Activated T-helper 17 cell treated with anti-CD3 and anti-CD28 coated beads, Interleukin-2, amount 50 U/mL, for 72 hours (primary cell): ENCODE data around the gene NYAP2. TPM values are rescaled to one million over a fixed set of nuclear protein-coding genes. Genes with fewer than 3 reads are reported as not detected.

Experiments
- ATAC-seq: fragments of 150-1000 bp; cut with Tn5 transposase; replicated peaks from 2 replicates; pipeline ENCODE4 v1.10.0; 2021; ENCODE audit warnings: mild to moderate bottlenecking, moderate library complexity
- H3K27ac Mint-ChIP-seq: one replicate; pipeline ENCODE4 v1.8.0; 2022; ENCODE audit warnings: mixed read lengths
- H3K27me3 Mint-ChIP-seq: one replicate; pipeline ENCODE4 v1.8.0; 2022; ENCODE audit warnings: mixed read lengths
- H3K36me3 Mint-ChIP-seq: one replicate; pipeline ENCODE4 v1.8.0; 2022; ENCODE audit warnings: low read depth, mild to moderate bottlenecking, mixed read lengths
- H3K4me1 Mint-ChIP-seq: one replicate; pipeline ENCODE4 v1.8.0; 2022; ENCODE audit warnings: mixed read lengths
- H3K4me3 Mint-ChIP-seq: one replicate; pipeline ENCODE4 v1.8.0; 2022; ENCODE audit warnings: mild to moderate bottlenecking, mixed read lengths
- H3K9me3 Mint-ChIP-seq: one replicate; pipeline ENCODE4 v1.8.0; 2022; ENCODE audit warnings: mixed read lengths
- total RNA-seq, 2 donors: library from RNA; stranded (reverse); gene quantifications; one replicate each; pipeline ENCODE4 v1.2.3, GENCODE V29; 2022

Gene NYAP2
- total RNA-seq, 2 donors from 2014 or later: 0.19 TPM; not detected in 1

DNA sequence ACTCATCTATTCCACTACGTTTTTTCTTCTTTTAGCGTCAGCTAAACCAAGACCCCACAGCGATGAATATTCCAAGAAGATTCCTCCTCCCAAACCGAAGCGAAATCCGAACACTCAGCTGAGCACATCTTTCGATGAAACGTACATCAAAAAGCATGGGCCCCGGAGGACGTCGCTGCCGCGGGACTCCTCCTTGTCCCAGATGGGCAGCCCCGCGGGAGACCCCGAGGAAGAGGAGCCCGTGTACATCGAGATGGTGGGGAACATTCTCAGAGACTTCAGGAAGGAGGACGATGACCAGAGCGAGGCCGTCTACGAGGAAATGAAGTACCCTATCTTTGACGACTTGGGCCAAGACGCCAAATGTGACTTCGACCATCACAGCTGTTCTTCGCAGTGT, 182.4 kb downstream of the NYAP2 start:
- no peak for ATAC-seq
- Mint-ChIP-seq H3K27me3 (peaks cover 17% of the 10 kb centered on the region), H3K9me3 (no peaks in the 10 kb centered on the region), H3K36me3 (no peaks in the 10 kb centered on the region), H3K4me3 (no peak overlapping the region), H3K27ac (no peak overlapping the region), H3K4me1 (no peaks in the 10 kb centered on the region)

DNA sequence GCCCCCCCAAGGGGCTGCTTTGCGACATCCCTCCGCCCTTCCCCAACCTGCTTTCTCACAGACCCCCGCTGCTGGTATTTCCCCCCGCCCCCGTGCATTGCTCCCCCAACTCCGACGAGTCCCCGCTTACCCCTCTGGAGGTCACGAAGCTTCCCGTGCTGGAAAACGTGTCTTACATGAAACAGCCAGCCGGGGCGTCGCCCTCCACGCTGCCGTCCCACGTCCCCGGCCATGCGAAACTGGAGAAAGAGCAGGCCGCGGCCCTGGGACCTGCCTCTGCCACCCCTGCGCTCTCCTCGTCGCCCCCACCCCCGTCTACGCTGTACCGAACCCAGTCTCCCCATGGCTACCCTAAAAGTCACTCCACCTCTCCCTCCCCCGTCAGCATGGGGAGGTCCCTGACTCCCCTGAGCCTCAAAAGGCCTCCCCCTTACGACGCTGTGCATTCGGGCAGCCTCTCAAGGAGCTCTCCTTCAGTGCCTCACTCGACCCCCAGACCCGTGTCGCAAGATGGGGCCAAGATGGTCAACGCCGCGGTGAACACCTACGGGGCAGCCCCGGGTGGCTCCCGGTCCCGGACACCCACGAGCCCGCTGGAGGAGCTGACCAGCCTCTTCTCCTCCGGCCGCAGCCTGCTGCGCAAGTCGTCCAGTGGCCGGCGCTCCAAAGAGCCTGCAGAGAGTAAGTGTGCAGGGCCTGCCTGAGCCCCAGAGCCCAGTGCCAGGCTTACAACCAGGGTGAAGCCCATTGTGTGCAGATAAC, 183.0 kb downstream of the NYAP2 start:
- no peaks in the 10 kb centered on the region for H3K9me3 Mint-ChIP-seq

DNA sequence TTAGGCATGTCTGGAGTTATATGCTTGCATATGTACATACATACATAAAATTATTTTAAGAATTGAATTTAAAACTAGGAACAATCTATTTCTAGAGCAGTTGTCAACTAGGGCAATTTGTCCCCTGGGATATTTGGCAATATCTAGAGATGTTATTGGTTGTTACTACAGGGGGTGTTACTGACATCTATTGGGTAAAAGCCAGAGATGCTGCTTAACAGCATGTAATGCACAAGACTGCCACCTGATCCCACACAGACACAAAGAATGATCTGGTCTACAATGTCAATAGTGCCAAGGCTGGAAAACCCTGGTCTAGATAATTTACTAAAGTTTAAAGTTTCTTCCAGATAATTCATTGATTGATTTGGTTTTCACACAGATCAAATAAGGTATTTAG, 185.3 kb downstream of the NYAP2 start:
- no peak for ATAC-seq
- Mint-ChIP-seq H3K27me3 (peaks cover 11% of the 10 kb centered on the region), H3K9me3 (no peaks in the 10 kb centered on the region), H3K4me1 (no peaks in the 10 kb centered on the region), H3K4me3 (no peak overlapping the region), H3K36me3 (no peaks in the 10 kb centered on the region), H3K27ac (no peak overlapping the region)

More for the DNA sequence above, 183.0 kb downstream of the NYAP2 start:
- peaks cover 22% of the 10 kb centered on the region for H3K27me3 Mint-ChIP-seq
- ATAC-seq: no peak
- no peaks in the 10 kb centered on the region for H3K36me3 Mint-ChIP-seq
- no peak overlapping the region for H3K4me3 Mint-ChIP-seq
- no peaks in the 10 kb centered on the region for H3K4me1 Mint-ChIP-seq
- no peak overlapping the region for H3K27ac Mint-ChIP-seq

DNA sequence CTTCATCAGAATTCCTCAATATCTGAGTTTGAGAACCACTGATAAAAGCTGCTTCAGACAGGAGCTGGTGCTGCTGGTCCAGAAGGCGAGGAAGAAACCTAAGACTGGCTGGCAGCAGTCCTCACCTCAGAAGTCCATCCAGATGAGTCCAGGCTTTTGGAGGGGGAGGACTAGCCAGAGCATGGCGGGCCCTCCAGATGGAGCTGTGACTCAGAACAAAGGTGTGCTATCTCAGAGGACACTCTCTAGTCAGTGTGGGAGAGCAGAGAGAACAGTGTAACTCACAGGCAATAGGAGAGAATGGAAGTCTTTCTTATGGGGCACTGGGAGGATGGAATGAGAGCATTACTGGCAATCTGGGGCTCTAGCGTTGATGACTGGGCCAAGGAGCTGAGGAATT, 191.4 kb downstream of the NYAP2 start:
- no peak overlapping the region for H3K4me3 Mint-ChIP-seq
- H3K36me3 Mint-ChIP-seq: no peaks in the 10 kb centered on the region
- no peak overlapping the region for H3K27ac Mint-ChIP-seq
- H3K9me3 Mint-ChIP-seq: no peaks in the 10 kb centered on the region
- H3K27me3 Mint-ChIP-seq: peaks cover 5% of the 10 kb centered on the region
- no peaks in the 10 kb centered on the region for H3K4me1 Mint-ChIP-seq
- no peak for ATAC-seq

DNA sequence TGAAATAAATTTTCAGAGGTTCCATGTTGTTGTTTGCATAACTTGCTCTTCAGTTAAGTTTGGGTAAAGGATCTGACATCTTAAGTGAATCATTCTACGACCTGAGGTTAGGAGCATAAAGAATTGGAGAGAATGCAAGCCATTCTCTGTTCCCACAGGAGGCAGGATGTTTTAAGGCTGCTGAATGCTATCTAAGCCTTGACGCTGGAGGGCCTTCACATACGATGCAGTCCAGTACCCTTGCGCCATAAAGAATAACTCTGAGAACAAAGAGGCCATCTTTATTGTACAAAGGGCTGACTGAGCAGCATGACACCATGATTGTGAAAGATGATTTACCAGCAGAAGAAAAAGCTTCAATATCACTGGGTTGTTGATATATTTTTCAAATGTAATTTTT, 198.4 kb downstream of the NYAP2 start:
- Mint-ChIP-seq H3K36me3 (no peaks in the 10 kb centered on the region), H3K4me1 (no peaks in the 10 kb centered on the region), H3K27me3 (peaks cover 6% of the 10 kb centered on the region), H3K4me3 (no peak overlapping the region), H3K27ac (no peak overlapping the region), H3K9me3 (peaks cover 4% of the 10 kb centered on the region)
- no peak for ATAC-seq

DNA sequence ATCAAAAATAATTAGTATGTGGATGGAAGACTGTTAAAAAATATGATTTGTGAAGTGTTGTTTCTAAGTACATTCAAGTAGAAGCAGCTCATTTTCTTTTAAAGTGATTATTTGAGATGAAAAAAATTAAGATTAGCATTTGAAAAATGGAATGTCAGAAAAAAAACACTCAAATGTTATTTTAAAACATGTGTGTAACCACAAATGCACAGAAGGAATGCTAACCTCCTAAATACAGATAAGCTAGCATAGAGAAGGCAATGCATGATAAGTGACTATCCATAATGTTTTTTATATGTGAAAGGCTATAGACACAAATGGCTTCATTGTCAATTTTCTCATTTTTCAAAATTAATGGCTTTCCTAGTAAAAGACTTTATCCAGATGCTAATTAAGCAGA, 198.9 kb downstream of the NYAP2 start:
- ATAC-seq: no peak
- H3K4me3 Mint-ChIP-seq: no peak overlapping the region
- H3K27ac Mint-ChIP-seq: no peak overlapping the region
- H3K9me3 Mint-ChIP-seq: peaks cover 4% of the 10 kb centered on the region
- H3K4me1 Mint-ChIP-seq: no peaks in the 10 kb centered on the region
- no peaks in the 10 kb centered on the region for H3K36me3 Mint-ChIP-seq
- H3K27me3 Mint-ChIP-seq: peaks cover 8% of the 10 kb centered on the region

DNA sequence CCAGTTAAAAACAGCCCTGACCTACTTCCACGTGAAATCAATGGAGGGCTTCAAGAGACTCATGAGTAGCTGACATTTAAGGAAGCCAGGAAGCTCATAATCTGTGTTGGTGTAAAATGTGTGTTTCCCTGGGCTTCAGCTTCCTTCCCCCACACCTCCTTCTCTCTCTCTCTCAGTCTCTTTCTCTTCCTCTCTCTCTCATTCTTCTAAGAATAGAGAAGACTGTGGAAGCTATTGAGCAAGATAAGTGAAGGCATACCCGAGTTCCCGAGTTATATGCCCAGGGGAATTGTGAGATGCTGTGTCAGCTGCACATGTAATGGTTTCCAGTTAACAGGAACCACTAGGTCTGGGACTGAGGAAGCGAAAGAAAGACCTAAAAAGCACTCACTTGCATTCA, 199.4 kb downstream of the NYAP2 start:
- no peak for ATAC-seq
- H3K4me3 Mint-ChIP-seq: no peak overlapping the region
- H3K36me3 Mint-ChIP-seq: no peaks in the 10 kb centered on the region
- H3K27ac Mint-ChIP-seq: no peak overlapping the region
- H3K27me3 Mint-ChIP-seq: peaks cover 12% of the 10 kb centered on the region
- H3K4me1 Mint-ChIP-seq: no peaks in the 10 kb centered on the region
- peaks cover 4% of the 10 kb centered on the region for H3K9me3 Mint-ChIP-seq

DNA sequence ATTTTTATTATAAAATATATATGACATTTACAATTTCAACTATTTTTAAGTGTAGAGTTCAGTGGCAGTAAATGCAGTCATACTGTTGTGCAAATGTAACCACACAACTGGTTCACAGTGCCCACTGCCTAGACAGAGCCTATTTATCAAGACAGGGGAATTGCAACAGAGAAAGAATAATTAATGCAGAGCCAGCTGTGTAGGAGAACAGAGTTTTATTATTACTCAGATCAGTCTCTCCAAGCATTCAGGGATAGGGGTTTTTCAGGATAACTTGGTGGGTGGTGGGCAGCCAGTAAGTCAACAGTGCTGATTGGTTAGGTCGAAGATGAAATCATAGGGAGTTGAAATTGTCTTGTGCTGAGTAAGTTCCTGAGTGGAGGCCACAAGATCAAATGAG, 200.3 kb downstream of the NYAP2 start:
- Mint-ChIP-seq H3K36me3 (no peaks in the 10 kb centered on the region), H3K9me3 (peaks cover 4% of the 10 kb centered on the region), H3K27ac (no peak overlapping the region), H3K27me3 (peaks cover 16% of the 10 kb centered on the region), H3K4me3 (no peak overlapping the region), H3K4me1 (no peaks in the 10 kb centered on the region)
- no peak for ATAC-seq

DNA sequence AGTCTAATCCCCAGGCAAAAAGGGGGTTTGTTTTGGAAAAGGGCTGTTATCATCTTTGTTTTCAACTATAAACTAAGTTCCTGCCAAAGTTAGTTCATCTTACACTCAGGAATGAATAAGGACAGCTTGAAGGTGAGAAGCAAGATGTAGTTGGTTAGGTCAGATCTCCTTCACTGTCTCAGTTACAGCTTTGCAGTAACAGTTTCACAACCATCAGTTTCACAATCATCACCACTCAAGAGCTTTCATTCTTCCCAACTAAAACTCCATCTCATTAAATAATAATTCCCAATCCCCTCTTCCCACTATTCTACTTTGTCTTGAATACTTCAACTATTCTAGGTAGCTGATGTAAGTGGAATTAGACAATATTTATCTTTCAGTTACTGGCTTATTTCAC, 200.9 kb downstream of the NYAP2 start:
- H3K27me3 Mint-ChIP-seq: peaks cover 16% of the 10 kb centered on the region
- no peaks in the 10 kb centered on the region for H3K4me1 Mint-ChIP-seq
- ATAC-seq: no peak
- H3K9me3 Mint-ChIP-seq: peaks cover 4% of the 10 kb centered on the region
- no peak overlapping the region for H3K4me3 Mint-ChIP-seq
- no peak overlapping the region for H3K27ac Mint-ChIP-seq
- no peaks in the 10 kb centered on the region for H3K36me3 Mint-ChIP-seq

DNA sequence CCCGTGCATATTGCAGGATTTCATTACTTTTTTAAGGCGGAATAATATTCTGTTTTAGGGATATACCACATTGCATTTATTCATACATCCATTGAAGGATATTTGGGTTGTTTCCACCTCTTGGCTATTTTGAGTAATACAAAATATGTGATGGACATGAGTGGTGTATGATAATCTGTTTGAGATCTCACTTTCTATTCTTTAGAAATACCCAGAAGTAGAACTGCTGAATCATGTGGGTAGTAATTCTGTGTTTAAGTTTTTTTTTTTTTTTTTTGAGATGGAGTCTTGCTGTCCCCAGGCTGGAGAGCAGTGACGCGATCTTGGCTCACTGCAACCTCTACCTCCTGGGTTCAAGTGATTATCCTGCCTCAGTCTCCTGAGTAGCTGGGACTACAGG, 201.4 kb downstream of the NYAP2 start:
- Mint-ChIP-seq H3K4me1 (no peaks in the 10 kb centered on the region), H3K4me3 (no peak overlapping the region), H3K36me3 (no peaks in the 10 kb centered on the region), H3K9me3 (peaks cover 4% of the 10 kb centered on the region), H3K27ac (no peak overlapping the region), H3K27me3 (peaks cover 16% of the 10 kb centered on the region)
- no peak for ATAC-seq

DNA sequence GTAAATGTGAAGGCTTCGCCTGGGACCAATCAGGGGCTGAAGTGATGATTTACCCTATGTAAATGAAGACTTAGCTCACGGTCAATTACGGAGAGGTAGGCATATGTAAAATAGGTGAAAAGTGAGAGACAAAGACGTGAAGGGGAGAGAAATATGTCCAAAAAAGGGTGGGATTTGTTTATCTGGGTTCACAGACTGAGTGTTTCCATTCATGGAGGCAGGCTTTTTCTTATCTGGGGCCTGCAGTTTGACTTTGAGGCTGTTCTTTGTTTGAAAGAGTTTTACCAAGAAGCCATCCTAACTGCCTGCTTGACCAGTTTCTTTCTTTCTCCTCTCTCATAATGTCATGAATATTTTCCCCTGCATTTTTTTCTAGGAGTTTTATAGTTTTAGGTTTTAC, 202.7 kb downstream of the NYAP2 start:
- no peak for ATAC-seq
- Mint-ChIP-seq H3K27ac (no peak overlapping the region), H3K4me3 (no peak overlapping the region), H3K4me1 (no peaks in the 10 kb centered on the region), H3K36me3 (no peaks in the 10 kb centered on the region), H3K27me3 (peaks cover 16% of the 10 kb centered on the region), H3K9me3 (peaks cover 4% of the 10 kb centered on the region)

DNA sequence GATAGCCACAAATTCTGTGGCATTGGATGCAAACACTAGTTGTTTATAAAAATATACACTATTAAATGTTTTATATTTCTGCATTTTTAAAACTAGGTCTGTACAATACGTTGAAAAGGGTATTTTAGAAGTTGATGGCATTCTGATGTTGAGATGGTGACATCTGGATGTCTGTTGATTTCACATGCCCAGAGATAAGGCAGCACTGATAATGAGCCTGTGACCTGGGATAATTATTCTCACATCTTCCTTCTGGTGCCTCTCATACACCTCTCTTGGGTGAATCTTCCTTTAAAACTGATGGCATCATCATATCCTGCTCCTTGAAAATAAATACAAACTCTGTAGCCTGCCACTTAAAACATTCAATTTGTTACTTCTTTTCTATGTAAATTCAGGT, 208.6 kb downstream of the NYAP2 start:
- ATAC-seq: no peak
- no peaks in the 10 kb centered on the region for H3K36me3 Mint-ChIP-seq
- no peaks in the 10 kb centered on the region for H3K9me3 Mint-ChIP-seq
- no peak overlapping the region for H3K27ac Mint-ChIP-seq
- H3K4me3 Mint-ChIP-seq: no peak overlapping the region
- H3K4me1 Mint-ChIP-seq: no peaks in the 10 kb centered on the region
- H3K27me3 Mint-ChIP-seq: peaks cover 10% of the 10 kb centered on the region

DNA sequence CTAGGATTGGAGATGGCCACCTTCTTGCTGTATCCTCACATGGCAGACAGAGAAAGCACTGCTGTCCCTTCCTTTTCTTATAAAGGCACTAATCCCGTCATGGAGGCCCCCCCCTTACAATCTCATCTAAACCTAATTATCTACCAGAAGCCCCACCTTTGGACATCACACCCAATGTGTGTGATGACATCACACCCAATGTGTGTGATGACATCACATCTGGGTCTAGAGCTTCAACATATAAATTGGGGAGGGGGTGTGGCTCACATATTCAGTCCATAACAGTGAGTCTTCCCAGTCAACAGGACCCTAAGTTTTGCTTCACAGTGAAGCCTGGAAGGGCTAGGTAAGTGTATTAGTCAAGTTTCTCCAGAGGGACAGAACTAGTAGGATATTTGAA, 213.1 kb downstream of the NYAP2 start:
- ATAC-seq: no peak
- Mint-ChIP-seq H3K27me3 (no peaks in the 10 kb centered on the region), H3K27ac (no peak overlapping the region), H3K36me3 (no peaks in the 10 kb centered on the region), H3K4me3 (no peak overlapping the region), H3K4me1 (no peaks in the 10 kb centered on the region), H3K9me3 (no peaks in the 10 kb centered on the region)

DNA sequence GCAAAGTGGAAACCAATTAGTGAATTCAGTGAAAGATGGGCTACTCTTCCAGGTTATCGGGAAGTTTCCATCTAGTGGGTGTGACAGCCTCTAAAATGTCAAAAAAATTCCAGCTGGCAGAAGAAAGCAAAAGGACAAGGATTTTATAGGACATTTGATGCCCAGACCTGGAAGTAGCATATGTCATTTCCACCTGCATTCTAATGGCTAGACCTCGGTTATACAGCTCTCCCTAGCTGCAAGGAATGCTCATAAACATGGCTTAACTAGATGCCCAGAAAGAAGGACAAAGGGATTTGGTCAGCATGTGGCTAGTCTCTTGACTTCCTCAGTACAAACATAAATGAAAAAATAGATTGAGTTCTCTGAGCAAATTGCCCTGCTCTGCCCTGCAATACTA, 215.4 kb downstream of the NYAP2 start:
- no peak for ATAC-seq
- Mint-ChIP-seq H3K27me3 (no peaks in the 10 kb centered on the region), H3K36me3 (no peaks in the 10 kb centered on the region), H3K4me1 (no peaks in the 10 kb centered on the region), H3K9me3 (no peaks in the 10 kb centered on the region), H3K4me3 (no peak overlapping the region), H3K27ac (no peak overlapping the region)

DNA sequence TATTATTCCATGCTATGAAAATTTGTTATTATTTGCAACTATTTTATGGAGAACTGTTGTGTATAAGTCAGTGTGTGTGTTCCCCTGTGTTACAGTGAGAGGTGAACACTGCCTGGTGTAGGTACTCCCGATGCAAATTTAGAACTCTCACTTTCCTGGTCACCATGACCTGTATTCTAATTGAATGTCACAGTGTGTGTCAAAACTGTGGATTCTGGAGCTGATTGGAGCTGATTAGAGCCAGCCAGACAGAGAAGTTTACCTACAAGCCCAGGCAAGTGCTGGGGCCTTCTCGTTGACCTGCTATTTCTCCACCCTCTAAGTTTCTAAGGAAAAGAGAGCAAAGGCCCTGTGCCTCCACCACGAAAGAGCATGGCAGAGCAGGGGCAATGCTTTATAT, 216.0 kb downstream of the NYAP2 start:
- Mint-ChIP-seq H3K27me3 (no peaks in the 10 kb centered on the region), H3K36me3 (no peaks in the 10 kb centered on the region), H3K9me3 (no peaks in the 10 kb centered on the region), H3K27ac (no peak overlapping the region), H3K4me1 (no peaks in the 10 kb centered on the region), H3K4me3 (no peak overlapping the region)
- ATAC-seq: no peak

DNA sequence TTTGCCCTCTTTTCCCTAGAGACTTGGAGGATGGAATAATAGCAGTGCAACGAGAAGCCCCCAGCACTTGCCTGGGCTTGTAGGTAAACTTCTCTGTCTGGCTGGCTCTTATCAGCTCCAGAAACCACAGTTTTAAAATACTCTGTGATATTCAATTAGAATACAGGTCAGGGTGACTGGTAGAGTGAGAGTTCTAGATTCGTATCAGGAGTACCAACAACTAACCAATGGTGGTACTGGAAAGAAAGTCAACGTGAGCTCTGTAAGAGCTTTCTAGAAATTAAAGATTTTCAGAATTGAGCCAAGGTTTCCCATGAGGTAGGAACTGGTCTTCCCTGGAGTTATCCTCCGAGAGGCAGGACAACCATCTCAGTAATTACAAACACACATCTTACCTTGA, 216.9 kb downstream of the NYAP2 start:
- no peaks in the 10 kb centered on the region for H3K9me3 Mint-ChIP-seq
- ATAC-seq: no peak
- no peaks in the 10 kb centered on the region for H3K27me3 Mint-ChIP-seq
- H3K4me1 Mint-ChIP-seq: no peaks in the 10 kb centered on the region
- no peaks in the 10 kb centered on the region for H3K36me3 Mint-ChIP-seq
- H3K27ac Mint-ChIP-seq: no peak overlapping the region
- H3K4me3 Mint-ChIP-seq: no peak overlapping the region
